Stimulated activated CD8-positive, alpha-beta memory T cell treated with anti-CD3 and anti-CD28 coated beads, Interleukin-4, amount 100 ng/mL, for 24 hours (primary cell): Measurements from ENCODE around the gene OCIAD2.
"Not testable (repeated sequence)": the region's sequence is repeated elsewhere in the genome, so short reads cannot be mapped to it uniquely, and the experiment has no call there.

Source experiments
- DNase-seq: peaks from one replicate; pipeline ENCODE4 v3.0.0-alpha.2; 2020; ENCODE audit warnings: low read depth

The OCIAD2 gene

DNA sequence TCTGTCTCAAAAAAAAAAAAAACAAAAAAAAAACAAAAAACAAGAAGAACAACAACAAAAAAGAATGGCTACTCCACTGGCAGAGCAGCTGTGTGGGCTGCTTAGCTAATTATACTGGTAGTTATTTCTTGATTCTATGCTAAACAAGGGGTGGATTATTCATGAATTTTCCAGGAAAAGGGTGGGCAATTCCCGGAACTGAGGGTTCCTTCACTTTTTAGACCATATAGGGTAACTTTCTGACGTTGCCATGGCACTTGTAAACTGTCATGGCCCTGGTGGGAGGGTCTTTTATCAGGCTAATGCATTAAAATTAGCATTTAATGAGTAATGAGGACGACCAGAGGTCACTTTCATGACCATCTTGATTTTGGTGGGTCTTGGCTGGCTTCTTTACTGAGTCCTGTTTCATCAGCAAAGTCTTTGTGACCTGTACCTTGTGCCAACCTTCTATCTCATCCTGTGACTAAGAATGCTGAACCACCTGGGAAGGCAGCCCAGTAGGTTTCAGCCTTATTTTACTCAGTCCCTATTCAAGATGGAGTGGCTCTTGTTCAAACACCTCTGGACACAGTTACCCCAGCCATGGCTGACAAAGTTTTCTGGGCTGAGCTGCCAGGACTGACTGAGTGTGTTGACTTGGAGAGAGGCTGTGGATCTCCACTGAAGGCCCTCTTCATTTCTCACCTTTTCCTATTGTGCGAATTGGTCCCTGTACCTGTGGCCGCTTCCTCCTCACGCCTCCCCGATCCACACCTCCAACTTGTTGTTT is 1.3 kb upstream of the OCIAD2 start:
- DNase-seq, result no peak

- no peak for DNase-seq
These were observed 1.1 kb downstream of the OCIAD2 start for GRCh38 chr4:48905363-48906015.

- no peak for DNase-seq
These were observed 1.9 kb downstream of the OCIAD2 start for GRCh38 chr4:48904541-48905142.

- DNase-seq, result no peak
These were observed 2.5 kb downstream of the OCIAD2 start for GRCh38 chr4:48904101-48904500.

DNA sequence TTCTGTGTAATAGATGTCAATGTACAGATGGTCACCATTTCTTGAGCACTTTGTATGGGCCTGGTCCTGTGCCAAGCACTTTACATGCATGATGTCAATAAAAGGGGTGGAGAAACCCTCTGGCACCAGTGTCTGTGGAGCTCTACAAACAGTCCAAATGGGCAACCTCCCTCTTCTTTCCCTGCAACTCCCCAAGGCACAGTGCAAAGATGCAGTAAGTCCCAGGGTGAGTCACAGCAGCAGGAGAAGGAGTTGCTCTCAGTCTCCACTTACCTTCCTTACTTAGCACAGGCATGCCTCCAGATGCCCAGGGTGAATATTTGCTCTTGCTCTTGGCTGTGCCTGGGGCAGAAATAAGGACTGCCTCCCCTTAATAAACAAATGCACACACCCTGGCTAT is 4.3 kb downstream of the OCIAD2 start:
- DNase-seq, result no peak

DNA sequence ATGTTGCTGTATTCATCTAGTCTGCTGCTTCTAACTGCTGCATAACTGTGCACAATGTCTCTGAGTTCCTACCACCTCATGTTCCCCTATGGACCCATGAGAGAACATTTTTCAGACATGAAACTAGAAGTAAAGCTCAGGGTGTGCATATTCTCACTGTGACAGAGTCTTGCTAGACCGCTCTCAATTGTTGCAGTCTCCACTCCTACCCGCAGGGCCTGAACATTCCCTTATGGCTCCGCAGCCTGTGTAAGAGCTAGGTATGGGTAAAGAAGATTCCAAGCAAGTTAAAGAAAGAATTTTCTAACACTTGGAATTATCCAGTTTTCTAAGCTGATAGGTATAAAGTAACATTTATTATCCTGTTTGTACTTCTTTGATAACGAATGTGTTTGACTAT is 5.4 kb downstream of the OCIAD2 start:
- no peak for DNase-seq

DNA sequence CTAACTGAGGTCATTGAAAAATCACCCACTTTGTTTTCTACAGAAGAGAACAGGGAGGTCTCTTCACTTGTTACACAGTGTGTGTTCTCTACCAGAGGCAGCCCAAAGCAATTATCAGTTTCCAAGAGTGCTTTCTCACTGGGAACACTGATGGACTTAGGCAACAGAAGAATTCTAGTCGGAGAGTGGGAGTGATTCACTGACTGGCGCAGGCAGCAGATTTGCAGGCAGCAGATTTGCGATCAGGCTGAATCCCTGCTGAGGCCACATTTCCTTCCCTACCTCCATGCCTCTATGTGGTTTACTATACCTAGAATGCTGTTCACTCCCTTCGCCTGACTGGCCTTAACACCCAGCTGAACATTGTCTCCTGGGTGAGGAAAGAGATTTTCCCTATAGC is 6.6 kb downstream of the OCIAD2 start:
- DNase-seq, result no peak

GRCh38 chr4:48899432-48899749 is 7.2 kb downstream of the OCIAD2 start:
- no peak for DNase-seq

GRCh38 chr4:48898733-48899431 is 7.7 kb downstream of the OCIAD2 start:
- no peak for DNase-seq

- DNase-seq, result no peak
These were observed 9.7 kb downstream of the OCIAD2 start for GRCh38 chr4:48896845-48897244.

- no peak for DNase-seq
These were observed 15.4 kb downstream of the OCIAD2 start for GRCh38 chr4:48891028-48891619.

DNA sequence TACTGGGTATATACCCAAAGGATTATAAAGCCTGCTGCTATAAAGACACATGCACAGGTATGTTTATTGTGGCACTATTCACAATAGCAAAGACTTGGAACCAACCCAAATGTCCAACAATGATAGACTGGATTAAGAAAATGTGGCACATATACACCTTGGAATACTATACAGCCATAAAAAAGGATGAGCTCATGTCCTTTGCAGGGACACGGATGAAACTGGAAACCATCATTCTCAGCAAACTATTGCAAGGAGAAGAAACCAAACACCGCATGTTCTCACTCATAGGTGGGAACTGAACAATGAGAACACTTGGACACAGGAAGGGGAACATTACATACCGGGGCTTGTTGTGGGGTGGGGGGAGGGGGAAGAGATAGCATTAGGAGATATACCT is 16.8 kb downstream of the OCIAD2 start:
- DNase-seq, result not testable (repeated sequence)

- DNase-seq, result not testable (repeated sequence)
These were observed 24.9 kb downstream of the OCIAD2 start for GRCh38 chr4:48881646-48882045.

GRCh38 chr4:48879561-48880442 is 26.8 kb downstream of the OCIAD2 start:
- DNase-seq, result no peak

- DNase-seq, result no peak
These were observed 28.6 kb downstream of the OCIAD2 start for GRCh38 chr4:48877827-48878535.

GRCh38 chr4:48864696-48865095 is 41.9 kb downstream of the OCIAD2 start:
- not testable (repeated sequence) for DNase-seq

- DNase-seq, result no peak
These were observed 42.8 kb downstream of the OCIAD2 start for GRCh38 chr4:48863728-48864127.

GRCh38 chr4:48862661-48863060 is 43.9 kb downstream of the OCIAD2 start:
- no peak for DNase-seq

DNA sequence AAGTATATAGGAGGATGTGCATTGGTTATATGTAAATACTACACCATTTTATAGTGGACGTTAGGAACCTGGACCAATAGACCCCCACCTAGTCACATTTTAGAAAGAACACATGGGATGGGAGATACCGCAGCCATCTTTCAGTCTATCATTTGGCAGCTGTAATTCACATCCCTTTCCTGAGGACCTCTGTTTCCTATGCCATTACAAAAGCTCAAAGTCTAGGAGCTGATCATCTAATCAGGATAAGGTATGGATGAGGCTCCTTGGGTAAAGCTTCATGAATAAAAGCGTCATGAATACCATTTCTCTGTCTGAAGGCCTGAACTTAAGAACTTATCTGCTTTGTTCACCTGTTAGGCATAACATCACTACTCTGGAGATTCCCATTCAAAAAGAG is 44.5 kb downstream of the OCIAD2 start:
- DNase-seq, result no peak

DNA sequence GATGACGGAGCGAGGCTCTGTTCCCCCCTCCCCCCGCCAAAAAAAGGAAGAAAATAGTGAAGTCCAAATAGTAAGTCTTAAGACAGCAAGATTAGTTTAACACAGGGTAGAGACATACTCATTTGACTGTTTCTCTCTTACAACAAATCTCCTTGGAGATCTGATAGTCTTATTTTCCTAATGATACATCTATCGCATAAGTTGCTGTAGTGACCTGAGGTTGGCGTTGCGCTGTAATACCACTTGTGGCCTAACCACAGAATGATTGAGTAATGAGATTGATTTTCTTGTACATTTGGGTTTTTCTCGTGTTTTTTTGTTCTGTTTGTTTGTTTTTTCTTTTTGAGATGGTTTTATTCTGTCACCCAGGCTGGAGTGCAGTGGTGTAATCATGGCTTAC is 48.4 kb downstream of the OCIAD2 start:
- no peak for DNase-seq

GRCh38 chr4:48854982-48855381 is 51.6 kb downstream of the OCIAD2 start:
- DNase-seq, result no peak
